ENCODE data around the gene AOAH. TPM values are rescaled to one million over a fixed set of nuclear protein-coding genes. Genes with fewer than 3 reads are reported as not detected.

Gene AOAH
- total and polyA plus RNA-seq, 2 of the 13 experiments (the other 11 are each of a cell fraction or from before 2014, with no cell fraction given), result not detected

DNA sequence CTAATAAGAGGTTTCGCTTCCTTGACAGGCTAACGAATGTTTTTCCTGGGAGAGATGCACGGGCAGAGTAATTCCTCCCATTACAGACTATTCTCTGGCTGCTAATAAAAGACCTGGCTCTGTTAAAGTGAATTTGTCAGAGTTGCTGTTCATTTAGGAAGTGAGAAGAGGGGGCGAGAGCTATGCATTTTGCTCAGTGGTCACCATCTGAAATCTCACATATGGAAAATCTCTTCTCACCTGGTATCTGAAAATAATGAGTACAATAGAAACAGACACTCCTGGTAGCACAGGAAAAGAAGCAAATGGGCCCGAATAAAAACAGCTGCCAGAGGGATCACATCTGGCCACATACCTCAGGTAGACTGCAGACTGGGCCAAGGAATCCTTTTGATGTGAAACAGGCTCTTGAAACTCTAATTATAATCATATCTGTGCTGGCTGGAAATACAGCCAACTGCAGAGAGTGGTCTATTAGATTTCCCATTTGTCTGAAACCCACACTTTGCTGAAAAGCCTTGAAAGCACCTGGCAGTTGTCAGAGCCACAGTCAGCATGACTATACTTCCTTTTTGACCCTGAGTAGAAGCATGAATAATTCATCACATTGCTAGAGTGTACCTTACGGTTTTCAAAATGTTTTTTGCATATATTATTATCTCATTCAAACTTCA lies 33.6 kb downstream of the AOAH start:
- ATAC-seq (no peak), FAIRE-seq (no peak), DNase-seq (ENCODE audit: low spot score) (no peak)
- Histone ChIP-seq H4K20me1 (ENCODE audit: insufficient read depth, low read length) (no peaks in the 10 kb centered on the region), H2AFZ (ENCODE audit: low read length) (no peak overlapping the region), H3K79me2 (ENCODE audit: insufficient read depth, low read length) (no peaks in the 10 kb centered on the region), H3K4me2 (ENCODE audit: low read depth, low read length) (no peak overlapping the region), H3K4me1 (ENCODE audit: insufficient read depth, low read length) (no peaks in the 10 kb centered on the region), H3K36me3 (replicated peaks in 1 of 2; ENCODE audit: control insufficient read depth in 1 of 2, insufficient read depth in 2 of 2, low read length in 2 of 2) (no peaks in the 10 kb centered on the region), H3K4me3 (replicated peaks in 1 of 3; ENCODE audit: insufficient read depth in 1 of 3, low read depth in 2 of 3, low read length in 3 of 3) (no peak overlapping the region), H3K27ac (ENCODE audit: extremely low read length, insufficient read depth, low read length) (no peak overlapping the region), H3K27me3 (ENCODE audit: control insufficient read depth in 1 of 2, insufficient read depth in 2 of 2, low read length in 2 of 2) (no peaks in the 10 kb centered on the region; a peak in 1 of 5 replicates), H3K9me3 (ENCODE audit: low read length) (no peaks in the 10 kb centered on the region), H3K9ac (ENCODE audit: insufficient read depth, low read depth, low read length) (no peak overlapping the region)
- no peak for TF ChIP-seq TRIM24 (CRISPR knock-in tag; IDR thresholded peaks at IDR 0.05)
- no peak for TF ChIP-seq SP1 (IDR thresholded peaks at IDR 0.05)
- no peak for TF ChIP-seq SP1 (CRISPR knock-in tag; IDR thresholded peaks at IDR 0.05)
- TF ChIP-seq, protein P1, sequence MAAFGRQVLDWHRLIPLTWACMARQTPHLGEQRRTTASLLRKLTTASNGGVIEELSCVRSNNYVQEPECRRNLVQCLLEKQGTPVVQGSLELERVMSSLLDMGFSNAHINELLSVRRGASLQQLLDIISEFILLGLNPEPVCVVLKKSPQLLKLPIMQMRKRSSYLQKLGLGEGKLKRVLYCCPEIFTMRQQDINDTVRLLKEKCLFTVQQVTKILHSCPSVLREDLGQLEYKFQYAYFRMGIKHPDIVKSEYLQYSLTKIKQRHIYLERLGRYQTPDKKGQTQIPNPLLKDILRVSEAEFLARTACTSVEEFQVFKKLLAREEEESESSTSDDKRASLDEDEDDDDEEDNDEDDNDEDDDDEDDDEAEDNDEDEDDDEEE (CRISPR knock-in tag; IDR thresholded peaks at IDR 0.05), result no peak
- TF ChIP-seq, protein P2, sequence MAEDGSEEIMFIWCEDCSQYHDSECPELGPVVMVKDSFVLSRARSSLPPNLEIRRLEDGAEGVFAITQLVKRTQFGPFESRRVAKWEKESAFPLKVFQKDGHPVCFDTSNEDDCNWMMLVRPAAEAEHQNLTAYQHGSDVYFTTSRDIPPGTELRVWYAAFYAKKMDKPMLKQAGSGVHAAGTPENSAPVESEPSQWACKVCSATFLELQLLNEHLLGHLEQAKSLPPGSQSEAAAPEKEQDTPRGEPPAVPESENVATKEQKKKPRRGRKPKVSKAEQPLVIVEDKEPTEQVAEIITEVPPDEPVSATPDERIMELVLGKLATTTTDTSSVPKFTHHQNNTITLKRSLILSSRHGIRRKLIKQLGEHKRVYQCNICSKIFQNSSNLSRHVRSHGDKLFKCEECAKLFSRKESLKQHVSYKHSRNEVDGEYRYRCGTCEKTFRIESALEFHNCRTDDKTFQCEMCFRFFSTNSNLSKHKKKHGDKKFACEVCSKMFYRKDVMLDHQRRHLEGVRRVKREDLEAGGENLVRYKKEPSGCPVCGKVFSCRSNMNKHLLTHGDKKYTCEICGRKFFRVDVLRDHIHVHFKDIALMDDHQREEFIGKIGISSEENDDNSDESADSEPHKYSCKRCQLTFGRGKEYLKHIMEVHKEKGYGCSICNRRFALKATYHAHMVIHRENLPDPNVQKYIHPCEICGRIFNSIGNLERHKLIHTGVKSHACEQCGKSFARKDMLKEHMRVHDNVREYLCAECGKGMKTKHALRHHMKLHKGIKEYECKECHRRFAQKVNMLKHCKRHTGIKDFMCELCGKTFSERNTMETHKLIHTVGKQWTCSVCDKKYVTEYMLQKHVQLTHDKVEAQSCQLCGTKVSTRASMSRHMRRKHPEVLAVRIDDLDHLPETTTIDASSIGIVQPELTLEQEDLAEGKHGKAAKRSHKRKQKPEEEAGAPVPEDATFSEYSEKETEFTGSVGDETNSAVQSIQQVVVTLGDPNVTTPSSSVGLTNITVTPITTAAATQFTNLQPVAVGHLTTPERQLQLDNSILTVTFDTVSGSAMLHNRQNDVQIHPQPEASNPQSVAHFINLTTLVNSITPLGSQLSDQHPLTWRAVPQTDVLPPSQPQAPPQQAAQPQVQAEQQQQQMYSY (CRISPR knock-in tag; IDR thresholded peaks at IDR 0.05), result no peak
- TF ChIP-seq ZNF772 (CRISPR knock-in tag; IDR thresholded peaks at IDR 0.05), result no peak
- no peak for TF ChIP-seq HHEX (CRISPR knock-in tag; IDR thresholded peaks at IDR 0.05)
- no peak for TF ChIP-seq KMT2A (CRISPR knock-in tag; IDR thresholded peaks at IDR 0.05)
- no peak for TF ChIP-seq NFKBIZ (CRISPR knock-in tag; IDR thresholded peaks at IDR 0.05)
- no peak for TF ChIP-seq ZMYM2 (CRISPR knock-in tag; IDR thresholded peaks at IDR 0.05)
- no peak for TF ChIP-seq GFI1 (CRISPR knock-in tag; IDR thresholded peaks at IDR 0.05; ENCODE audit: borderline replicate concordance)
- WGBS (ENCODE audit: low lambda C conversion rate), result 3% methylated on average over 6 of the region's 6 CpGs
- POLR2A ChIA-PET, result no interaction called here
- in situ Hi-C loops (cut with HindIII; ENCODE audit: extremely low pct_ligation_motif_present, low pct_unique_long_range_greater_than_20kb) (no loop called here), intact Hi-C loops (cut with micrococcal nuclease; ENCODE audit: unreplicated experiment) (no loop called here)
- CTCF ChIA-PET (ENCODE audit: low intra/inter-chr PET ratio, low total read pairs), result no interaction called here
- BruUV-seq (replicated peaks), result no TSS peak

Measured in HepG2 (cell line).